GM23338 (cell line): Measurements from ENCODE around the gene PRMT5. TPM values are rescaled to one million over a fixed set of nuclear protein-coding genes. Genes with fewer than 3 reads are reported as not detected.

Experiments
- ATAC-seq: fragments of 200-7000 bp; cut with Tn5 transposase; 3 replicates; pipeline ENCODE4 v1.9.1; 2020
- DNase-seq: peaks from one replicate; pipeline ENCODE4 v3.0.0-alpha.2; 2015; ENCODE audit warnings: low spot score
- H2AFZ ChIP-seq: fragments of 200-600 bp; sonication (generic); 2 replicates; pipeline ENCODE4 v1.8.0; 2016; ENCODE audit warnings: antibody characterized with exemption, mild to moderate bottlenecking, moderate library complexity
- H3F3A ChIP-seq: fragments of 200-600 bp; sonication (generic); replicated peaks from 2 replicates; pipeline ENCODE4 v1.8.0; 2017; ENCODE audit warnings: antibody characterized with exemption, mixed run types, low read depth
- H3K27ac ChIP-seq: fragments of 200-600 bp; sonication (generic); 2 replicates; pipeline ENCODE4 v1.6.1; 2016; ENCODE audit warnings: low read depth
- H3K27me3 ChIP-seq: fragments of 200-600 bp; sonication (generic); 2 replicates; pipeline ENCODE4 v1.8.0; 2016; ENCODE audit warnings: mild to moderate bottlenecking, mixed run types, moderate library complexity; ENCODE audit not compliant: insufficient read depth
- H3K36me3 ChIP-seq: fragments of 200-600 bp; sonication (generic); 2 replicates; pipeline ENCODE4 v1.8.0; 2016; ENCODE audit warnings: mild to moderate bottlenecking; ENCODE audit not compliant: insufficient read depth
- H3K4me1 ChIP-seq: fragments of 200-600 bp; sonication (generic); 2 replicates; pipeline ENCODE4 v1.8.0; 2016; ENCODE audit warnings: mild to moderate bottlenecking, moderate library complexity; ENCODE audit not compliant: insufficient read depth
- H3K4me2 ChIP-seq: fragments of 200-600 bp; sonication (generic); 2 replicates; pipeline ENCODE4 v1.7.1; 2017; ENCODE audit warnings: mixed run types
- H3K4me3 ChIP-seq: fragments of 200-600 bp; sonication (generic); 2 replicates; pipeline ENCODE4 v1.6.1; 2016; ENCODE audit warnings: mixed run types
- H3K79me2 ChIP-seq: fragments of 200-600 bp; sonication (generic); replicated peaks from 2 replicates; pipeline ENCODE4 v1.8.0; 2017; ENCODE audit warnings: mild to moderate bottlenecking; ENCODE audit not compliant: insufficient read depth
- H3K9me2 ChIP-seq: fragments of 200-600 bp; sonication (generic); 2 replicates; pipeline ENCODE4 v1.8.0; 2017; ENCODE audit not compliant: insufficient read depth
- H4K20me1 ChIP-seq: fragments of 200-600 bp; sonication (generic); replicated peaks from 2 replicates; pipeline ENCODE4 v1.8.0; 2017; ENCODE audit warnings: mild to moderate bottlenecking; ENCODE audit not compliant: insufficient read depth
- H3K27ac Mint-ChIP-seq: 2 replicates; pipeline ENCODE4 v1.8.0; 2020; ENCODE audit warnings: inconsistent platforms, mild to moderate bottlenecking, moderate library complexity, mixed read lengths
- H3K27me3 Mint-ChIP-seq: 3 replicates; pipeline ENCODE4 v1.8.0; 2022; ENCODE audit warnings: low read depth, mild to moderate bottlenecking, moderate library complexity, mixed read lengths, inconsistent platforms; ENCODE audit not compliant: insufficient read depth, poor library complexity
- H3K36me3 Mint-ChIP-seq: 3 replicates; pipeline ENCODE4 v1.8.0; 2021; ENCODE audit warnings: low read depth, mild to moderate bottlenecking, inconsistent platforms, moderate library complexity, mixed read lengths
- H3K4me1 Mint-ChIP-seq: 3 replicates; pipeline ENCODE4 v1.8.0; 2020; ENCODE audit warnings: mild to moderate bottlenecking, inconsistent platforms, mixed read lengths
- H3K4me3 Mint-ChIP-seq: 3 replicates; pipeline ENCODE4 v1.8.0; 2021; ENCODE audit warnings: moderate library complexity, mild to moderate bottlenecking, inconsistent platforms, mixed read lengths
- H3K9me3 Mint-ChIP-seq: 3 replicates; pipeline ENCODE4 v1.8.0; 2020; ENCODE audit warnings: moderate library complexity, mild to moderate bottlenecking, inconsistent platforms, mixed read lengths
- CREB1 ChIP-seq: fragments of 250-450 bp; sonication (Bioruptor Pico); IDR thresholded peaks from 2 replicates; pipeline ENCODE4 v1.5.0; 2020; ENCODE audit warnings: low read depth, mild to moderate bottlenecking, moderate library complexity
- EZH2 ChIP-seq: fragments of 200-600 bp; sonication (generic); IDR thresholded peaks from one replicate; pipeline ENCODE4 v1.8.0; 2017; ENCODE audit warnings: antibody characterized with exemption, mild to moderate bottlenecking, low read depth; ENCODE audit not compliant: unreplicated experiment
- EZH2phosphoT487 ChIP-seq: fragments of 200-600 bp; sonication (generic); IDR thresholded peaks from one replicate; pipeline ENCODE4 v1.8.1; 2018; ENCODE audit warnings: antibody characterized with exemption; ENCODE audit not compliant: unreplicated experiment
- JUNB ChIP-seq: IDR thresholded peaks from one replicate; pipeline ENCODE4 v1.6.1; 2016; ENCODE audit warnings: antibody characterized with exemption; ENCODE audit not compliant: unreplicated experiment
- NANOG ChIP-seq: IDR thresholded peaks from 2 replicates; pipeline ENCODE4 v1.6.1; 2016; ENCODE audit warnings: antibody characterized with exemption, borderline replicate concordance
- POLR2AphosphoS5 ChIP-seq: IDR thresholded peaks from 2 replicates; pipeline ENCODE4 v1.6.1; 2016; ENCODE audit warnings: antibody characterized with exemption, low read depth
- STAT1 ChIP-seq: IDR thresholded peaks from one replicate; pipeline ENCODE4 v1.6.1; 2016; ENCODE audit warnings: antibody characterized with exemption; ENCODE audit not compliant: unreplicated experiment
- ZNF331 ChIP-seq: fragments of 250-450 bp; sonication (Bioruptor Pico); IDR thresholded peaks from 2 replicates; pipeline ENCODE4 v1.5.0; 2020; ENCODE audit warnings: low read depth, mild to moderate bottlenecking, moderate library complexity
- polyA plus RNA-seq: library from polyadenylated mRNA; unstranded; fragments of >200 nt; fragmentation: Nextera tagmentation; extraction: Ambion mirVana; gene quantifications from 2 replicates; pipeline ENCODE4 v1.2.1, GENCODE V29; 2016
- total RNA-seq: library from RNA; depleted of rRNA; stranded (reverse); fragments of >200 nt; shearing (Covaris generic); gene quantifications from 2 replicates; pipeline ENCODE4 v1.2.3, GENCODE V29; 2014
- TF ChIP-seq, protein P1 (sequence below): IDR thresholded peaks from 2 replicates; pipeline ENCODE4 v1.6.1; 2016; ENCODE audit warnings: antibody characterized with exemption
- TF ChIP-seq, protein P2 (sequence below): IDR thresholded peaks from one replicate; pipeline ENCODE4 v1.6.1; 2018; ENCODE audit warnings: antibody characterized with exemption; ENCODE audit not compliant: unreplicated experiment
- TF ChIP-seq, protein P3 (sequence below), 2 experiments: fragments of 200-600 bp in 1 of 2; sonication (generic) in 1 of 2; conservative IDR thresholded peaks; 2 replicates each; pipeline versions ENCODE4 v1.5.1 to v1.6.1; 2016 to 2017; ENCODE audit warnings: antibody characterized with exemption in 2 of 2, low read depth in 2 of 2, mild to moderate bottlenecking in 2 of 2, moderate library complexity in 1 of 2

The PRMT5 gene
- total and polyA plus RNA-seq, 2 experiments from 2014 or later, result 68.8 to 124 TPM

DNA sequence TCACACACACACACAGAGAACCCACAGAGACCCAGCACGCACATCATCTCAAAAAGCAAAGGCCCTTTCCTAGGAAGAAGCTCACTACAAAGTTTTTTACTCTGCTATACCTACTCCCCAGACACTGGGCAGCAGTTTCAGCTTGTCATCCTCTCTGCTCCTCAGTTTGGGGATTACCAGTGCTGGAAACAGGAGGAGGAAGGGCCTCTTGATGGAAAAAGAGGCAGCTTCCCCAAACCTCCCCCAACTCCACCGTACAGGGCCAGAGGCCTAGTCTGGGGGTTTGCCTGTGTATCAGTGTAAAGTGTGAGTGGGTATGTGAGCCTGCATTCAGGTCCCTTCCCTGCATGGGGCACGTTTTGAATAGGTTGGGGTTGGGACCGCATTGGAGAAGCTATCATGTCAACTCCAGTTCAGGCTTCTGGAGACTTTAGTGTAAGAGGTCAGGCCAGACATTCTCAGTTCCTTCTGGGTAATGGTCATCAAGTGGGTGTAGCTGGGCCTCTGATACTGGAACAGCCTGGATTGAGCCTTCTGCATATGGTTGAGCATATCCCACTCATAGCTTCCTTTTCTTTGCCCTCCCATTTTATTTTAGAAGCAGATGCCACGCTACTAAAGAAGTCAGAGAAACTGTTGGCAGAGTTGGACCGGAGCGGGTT, 45.0 kb downstream of the PRMT5 start:
- Mint-ChIP-seq H3K9me3 (no peaks in the 10 kb centered on the region; the same call in 2 of the 3 replicates), H3K27ac (no peak overlapping the region), H3K4me1 (peaks cover 44% of the 10 kb centered on the region), H3K36me3 (peaks cover 9% of the 10 kb centered on the region; the same call in 2 of the 3 replicates), H3K4me3 (peak overlapping the region; percentile 44), H3K27me3 (peaks cover 32% of the 10 kb centered on the region)
- H3K4me2 ChIP-seq, result peak overlapping the region; percentile 85
- DNase-seq (no peak), ATAC-seq (no peak)
- H3K4me3 ChIP-seq, result no peak overlapping the region
- H3K79me2 ChIP-seq, result no peaks in the 10 kb centered on the region
- H3K27me3 ChIP-seq, result peaks cover 17% of the 10 kb centered on the region
- H3K27ac ChIP-seq, result no peak overlapping the region
- H3K4me1 ChIP-seq, result peaks cover 28% of the 10 kb centered on the region
- no peaks in the 10 kb centered on the region for H4K20me1 ChIP-seq
- no peak for TF ChIP-seq POLR2AphosphoS5
- TF ChIP-seq, protein P1, sequence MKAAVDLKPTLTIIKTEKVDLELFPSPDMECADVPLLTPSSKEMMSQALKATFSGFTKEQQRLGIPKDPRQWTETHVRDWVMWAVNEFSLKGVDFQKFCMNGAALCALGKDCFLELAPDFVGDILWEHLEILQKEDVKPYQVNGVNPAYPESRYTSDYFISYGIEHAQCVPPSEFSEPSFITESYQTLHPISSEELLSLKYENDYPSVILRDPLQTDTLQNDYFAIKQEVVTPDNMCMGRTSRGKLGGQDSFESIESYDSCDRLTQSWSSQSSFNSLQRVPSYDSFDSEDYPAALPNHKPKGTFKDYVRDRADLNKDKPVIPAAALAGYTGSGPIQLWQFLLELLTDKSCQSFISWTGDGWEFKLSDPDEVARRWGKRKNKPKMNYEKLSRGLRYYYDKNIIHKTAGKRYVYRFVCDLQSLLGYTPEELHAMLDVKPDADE, result no peak
- TF ChIP-seq CREB1 (CRISPR knock-in tag), result no peak
- TF ChIP-seq, protein P2, sequence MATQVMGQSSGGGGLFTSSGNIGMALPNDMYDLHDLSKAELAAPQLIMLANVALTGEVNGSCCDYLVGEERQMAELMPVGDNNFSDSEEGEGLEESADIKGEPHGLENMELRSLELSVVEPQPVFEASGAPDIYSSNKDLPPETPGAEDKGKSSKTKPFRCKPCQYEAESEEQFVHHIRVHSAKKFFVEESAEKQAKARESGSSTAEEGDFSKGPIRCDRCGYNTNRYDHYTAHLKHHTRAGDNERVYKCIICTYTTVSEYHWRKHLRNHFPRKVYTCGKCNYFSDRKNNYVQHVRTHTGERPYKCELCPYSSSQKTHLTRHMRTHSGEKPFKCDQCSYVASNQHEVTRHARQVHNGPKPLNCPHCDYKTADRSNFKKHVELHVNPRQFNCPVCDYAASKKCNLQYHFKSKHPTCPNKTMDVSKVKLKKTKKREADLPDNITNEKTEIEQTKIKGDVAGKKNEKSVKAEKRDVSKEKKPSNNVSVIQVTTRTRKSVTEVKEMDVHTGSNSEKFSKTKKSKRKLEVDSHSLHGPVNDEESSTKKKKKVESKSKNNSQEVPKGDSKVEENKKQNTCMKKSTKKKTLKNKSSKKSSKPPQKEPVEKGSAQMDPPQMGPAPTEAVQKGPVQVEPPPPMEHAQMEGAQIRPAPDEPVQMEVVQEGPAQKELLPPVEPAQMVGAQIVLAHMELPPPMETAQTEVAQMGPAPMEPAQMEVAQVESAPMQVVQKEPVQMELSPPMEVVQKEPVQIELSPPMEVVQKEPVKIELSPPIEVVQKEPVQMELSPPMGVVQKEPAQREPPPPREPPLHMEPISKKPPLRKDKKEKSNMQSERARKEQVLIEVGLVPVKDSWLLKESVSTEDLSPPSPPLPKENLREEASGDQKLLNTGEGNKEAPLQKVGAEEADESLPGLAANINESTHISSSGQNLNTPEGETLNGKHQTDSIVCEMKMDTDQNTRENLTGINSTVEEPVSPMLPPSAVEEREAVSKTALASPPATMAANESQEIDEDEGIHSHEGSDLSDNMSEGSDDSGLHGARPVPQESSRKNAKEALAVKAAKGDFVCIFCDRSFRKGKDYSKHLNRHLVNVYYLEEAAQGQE, result no peak
- no peak for TF ChIP-seq STAT1
- no peak for TF ChIP-seq EZH2
- TF ChIP-seq ZNF331 (CRISPR knock-in tag), result no peak
- TF ChIP-seq, protein P3, sequence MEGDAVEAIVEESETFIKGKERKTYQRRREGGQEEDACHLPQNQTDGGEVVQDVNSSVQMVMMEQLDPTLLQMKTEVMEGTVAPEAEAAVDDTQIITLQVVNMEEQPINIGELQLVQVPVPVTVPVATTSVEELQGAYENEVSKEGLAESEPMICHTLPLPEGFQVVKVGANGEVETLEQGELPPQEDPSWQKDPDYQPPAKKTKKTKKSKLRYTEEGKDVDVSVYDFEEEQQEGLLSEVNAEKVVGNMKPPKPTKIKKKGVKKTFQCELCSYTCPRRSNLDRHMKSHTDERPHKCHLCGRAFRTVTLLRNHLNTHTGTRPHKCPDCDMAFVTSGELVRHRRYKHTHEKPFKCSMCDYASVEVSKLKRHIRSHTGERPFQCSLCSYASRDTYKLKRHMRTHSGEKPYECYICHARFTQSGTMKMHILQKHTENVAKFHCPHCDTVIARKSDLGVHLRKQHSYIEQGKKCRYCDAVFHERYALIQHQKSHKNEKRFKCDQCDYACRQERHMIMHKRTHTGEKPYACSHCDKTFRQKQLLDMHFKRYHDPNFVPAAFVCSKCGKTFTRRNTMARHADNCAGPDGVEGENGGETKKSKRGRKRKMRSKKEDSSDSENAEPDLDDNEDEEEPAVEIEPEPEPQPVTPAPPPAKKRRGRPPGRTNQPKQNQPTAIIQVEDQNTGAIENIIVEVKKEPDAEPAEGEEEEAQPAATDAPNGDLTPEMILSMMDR (conservative IDR thresholded peaks at IDR 0.05; ENCODE audit: low read depth in 2 of 2), result no peak
- no peak for TF ChIP-seq JUNB
- TF ChIP-seq NANOG, result no peak
- TF ChIP-seq EZH2phosphoT487, result no peak
- no peaks in the 10 kb centered on the region for H3K36me3 ChIP-seq
- no peak overlapping the region for H2AFZ ChIP-seq
- H3K9me2 ChIP-seq, result no peaks in the 10 kb centered on the region
- peaks cover 8% of the 10 kb centered on the region; the same call in 1 of the 2 replicates for H3F3A ChIP-seq
